GM19467 (cell line): ENCODE results near the gene CCDC178.

ENCODE experiments used
- ATAC-seq: cut with Tn5 transposase; IDR thresholded peaks from one replicate; pipeline ENCODE4 v1.9.1; 2021; ENCODE audit warnings: mild to moderate bottlenecking, moderate library complexity; ENCODE audit not compliant: unreplicated experiment

CCDC178 gene

DNA sequence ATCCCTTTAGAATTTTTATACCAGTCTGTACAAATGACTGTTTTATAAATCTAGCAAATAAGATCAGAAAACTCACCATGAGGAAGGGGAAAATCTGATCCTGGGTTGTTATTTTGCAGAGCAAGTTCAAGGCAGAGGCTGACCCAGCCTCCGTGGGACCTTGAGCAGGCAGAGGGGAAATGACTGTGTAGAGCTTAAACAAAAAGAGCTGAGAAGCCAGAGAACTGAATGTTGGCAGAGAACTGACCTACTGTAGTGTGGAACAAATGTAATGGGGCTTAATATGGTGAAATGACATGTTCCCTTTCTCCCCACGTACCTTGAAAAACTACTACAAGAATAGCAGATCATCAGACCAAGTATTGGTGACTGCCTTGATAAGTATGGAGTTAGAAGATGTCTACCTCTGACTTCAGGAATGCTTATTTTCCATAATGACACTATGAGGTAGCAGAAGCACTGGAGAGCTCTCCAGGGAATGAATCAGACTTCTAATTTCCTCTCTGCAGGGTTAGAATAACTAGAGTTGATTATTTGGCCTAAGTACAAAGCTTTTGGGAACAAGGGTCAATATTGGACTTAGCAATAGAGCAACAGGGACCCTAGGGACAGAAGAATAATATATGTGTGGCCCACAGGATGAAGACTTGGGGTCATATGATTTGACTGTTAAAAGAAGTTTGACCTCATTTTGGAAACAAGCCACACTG lies 304.4 kb downstream of the CCDC178 start:
- ATAC-seq: no peak

DNA sequence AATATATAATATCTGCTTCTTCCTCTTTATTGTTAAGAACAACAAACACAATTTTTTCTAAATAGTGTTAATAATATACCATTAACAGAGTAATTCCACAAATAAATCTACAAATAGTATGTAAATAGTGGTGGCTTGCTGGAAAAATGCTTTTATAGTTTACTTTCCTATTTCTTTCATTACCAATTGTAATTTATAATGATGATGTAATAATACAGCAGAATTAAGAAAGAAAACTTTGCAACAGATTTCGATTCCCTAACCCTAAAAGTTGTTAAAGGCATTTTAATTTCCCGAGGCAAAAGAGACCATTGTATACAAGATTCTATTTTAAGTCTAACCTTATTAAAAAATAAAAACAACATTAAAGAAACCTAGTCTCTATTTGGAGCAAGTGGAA lies 307.9 kb downstream of the CCDC178 start:
- no peak for ATAC-seq

DNA sequence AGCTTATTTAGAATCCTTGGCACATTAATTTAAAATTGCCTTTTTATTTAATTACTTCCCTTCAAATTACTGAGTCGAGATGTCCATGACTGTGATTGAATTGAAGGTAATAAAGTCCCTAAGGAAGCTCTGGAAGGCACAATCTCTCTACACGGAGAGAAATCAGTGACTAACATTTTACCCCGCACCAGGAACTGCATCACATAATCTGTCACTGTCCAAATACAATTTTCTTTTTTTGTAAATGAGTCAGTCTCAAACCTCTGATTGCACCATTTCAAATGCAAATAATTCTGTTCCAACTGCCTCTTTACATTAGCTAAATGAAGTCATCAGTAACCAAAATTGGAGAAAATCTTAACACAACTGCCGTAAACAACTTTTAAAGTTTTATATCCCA lies 311.9 kb downstream of the CCDC178 start:
- ATAC-seq: no peak

DNA sequence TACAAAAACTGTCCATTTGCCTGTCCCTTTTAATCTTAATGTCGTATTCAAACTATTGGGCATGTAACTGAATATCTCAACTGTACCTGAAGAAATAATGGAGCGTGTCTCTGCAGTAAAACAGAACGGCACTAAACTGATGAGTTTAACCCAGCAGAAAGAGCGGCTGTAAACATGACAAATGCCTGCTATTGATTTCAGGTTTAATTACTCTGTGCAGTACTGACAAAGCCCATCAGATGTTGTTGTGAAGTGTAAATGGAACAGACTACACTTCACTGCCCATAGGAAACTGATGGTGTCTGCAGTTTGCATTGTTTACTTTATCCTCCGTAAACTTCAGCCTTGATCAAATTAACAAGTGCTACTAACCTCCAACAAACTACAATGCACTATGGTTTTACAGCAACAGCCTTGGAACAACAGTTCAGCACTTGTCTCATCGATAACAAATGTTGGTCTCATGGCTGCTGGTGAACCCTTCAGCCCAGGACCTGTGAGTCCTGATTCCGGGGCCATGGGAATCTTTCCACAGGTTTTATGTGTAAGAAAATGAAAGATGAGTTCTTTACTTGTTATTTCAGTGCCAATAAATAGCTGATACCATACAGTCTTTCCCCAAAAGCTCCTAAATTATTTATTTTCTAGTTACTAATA lies 316.5 kb downstream of the CCDC178 start:
- ATAC-seq: no peak

DNA sequence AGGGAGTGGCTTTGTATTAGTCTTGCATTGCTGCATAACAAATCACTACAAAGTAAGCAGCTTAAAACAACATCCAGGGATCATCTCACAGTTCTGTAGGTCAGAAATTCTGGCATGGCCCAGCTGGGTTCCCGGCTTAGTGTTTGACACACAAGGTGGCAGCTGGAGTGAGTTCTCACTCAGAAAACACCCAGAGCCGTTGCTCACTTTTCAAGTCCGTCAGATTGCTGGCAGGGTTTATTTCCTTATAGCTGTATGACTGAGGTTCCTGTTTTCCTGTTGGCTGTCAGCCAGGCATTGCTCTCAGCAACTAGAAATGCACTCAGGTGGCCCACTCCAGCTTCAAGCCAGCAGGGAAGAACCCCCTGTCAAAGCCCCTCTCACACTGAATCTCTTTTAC lies 324.1 kb downstream of the CCDC178 start:
- ATAC-seq: no peak

DNA sequence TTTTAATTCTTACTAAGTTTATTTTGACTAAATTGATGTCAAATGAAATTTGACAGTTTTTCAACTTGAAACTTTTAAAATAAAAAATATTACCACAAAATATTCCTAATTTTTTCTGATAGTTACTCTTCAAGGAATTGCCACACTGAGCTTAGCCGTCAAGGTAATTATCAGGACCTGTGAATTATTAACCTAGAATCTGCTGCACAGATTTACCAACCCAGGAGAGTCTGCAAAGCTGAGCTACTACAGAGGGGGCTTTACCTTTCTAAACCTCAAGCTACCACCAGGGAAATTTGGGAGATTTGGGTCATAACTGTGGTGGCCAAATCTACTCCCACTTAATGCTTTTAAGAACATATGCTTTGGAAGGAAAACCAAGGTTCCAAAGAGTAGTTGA lies 324.6 kb downstream of the CCDC178 start:
- ATAC-seq: no peak

DNA sequence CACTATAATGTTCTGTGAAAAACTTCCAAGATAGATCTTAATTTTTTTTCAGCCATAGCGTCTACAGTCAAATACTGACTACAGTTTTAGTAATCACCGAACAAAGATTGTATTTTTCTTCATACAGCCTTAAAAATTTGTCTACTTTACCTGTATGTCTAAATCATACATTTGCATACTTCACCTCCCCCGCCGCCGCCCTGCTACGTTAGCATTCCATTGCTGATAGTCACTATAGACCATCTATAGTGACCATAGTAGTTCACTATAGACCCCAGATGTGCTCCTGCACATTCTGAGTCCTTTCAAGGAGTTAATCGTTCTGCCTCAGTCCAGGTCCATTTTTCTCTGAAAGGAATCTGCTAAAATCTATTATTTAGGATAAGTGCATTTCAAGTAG lies 325.0 kb downstream of the CCDC178 start:
- no peak for ATAC-seq

DNA sequence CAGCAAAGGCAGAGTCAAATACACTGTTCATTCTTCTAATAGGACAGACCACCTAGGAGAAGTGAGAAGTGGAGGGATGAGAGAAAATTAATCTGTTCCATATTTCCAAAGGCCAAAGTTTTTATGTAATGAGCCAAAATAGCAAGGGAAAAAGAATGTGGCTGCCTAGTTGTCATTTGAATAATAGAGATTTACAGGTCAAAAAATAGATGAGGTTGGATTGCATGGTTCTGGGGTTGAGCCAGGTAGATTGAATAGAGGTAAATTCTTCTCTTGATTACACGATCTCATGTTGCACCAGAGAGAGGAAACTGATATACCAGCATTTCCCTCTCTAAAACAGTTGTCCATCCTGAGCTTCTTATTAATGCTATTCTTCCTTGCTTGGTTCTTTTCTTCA lies 325.8 kb downstream of the CCDC178 start:
- ATAC-seq: no peak

DNA sequence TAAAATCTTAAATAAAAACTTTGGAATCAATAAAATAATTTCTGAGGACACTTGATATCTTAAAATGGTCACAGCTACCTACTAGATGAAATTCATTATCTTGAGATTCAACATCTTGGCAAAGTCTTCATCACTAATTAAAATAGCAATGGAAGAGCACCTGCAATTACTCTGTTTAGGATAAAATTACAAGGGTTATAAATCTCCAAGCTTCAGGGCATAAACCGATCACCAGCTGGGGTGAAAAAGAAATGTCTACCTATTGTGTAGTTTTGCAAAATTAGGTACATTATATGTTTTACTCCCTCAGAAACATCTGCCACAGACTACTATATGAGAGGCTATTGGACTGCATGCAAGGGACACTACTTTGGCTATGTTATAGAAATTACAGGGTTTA lies 327.1 kb downstream of the CCDC178 start:
- ATAC-seq: no peak

DNA sequence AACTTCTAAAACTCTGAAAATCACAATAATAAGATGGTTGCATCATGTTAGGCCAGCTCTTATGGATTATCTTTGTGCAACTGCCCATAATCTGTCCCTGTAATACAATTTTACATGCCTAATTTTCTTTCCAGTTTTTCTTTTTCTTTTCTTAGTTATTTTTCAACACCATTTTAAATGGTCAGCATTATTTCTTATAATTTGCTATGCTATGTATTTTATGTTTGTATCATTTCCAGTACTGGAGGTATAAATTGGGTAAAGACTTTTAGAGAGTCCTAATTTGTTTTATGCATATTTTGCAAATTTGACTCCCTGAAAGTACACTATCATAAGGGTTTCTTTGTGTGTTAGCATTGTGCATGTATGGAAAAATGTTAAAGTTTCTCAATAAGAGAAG lies 333.0 kb downstream of the CCDC178 start:
- ATAC-seq: no peak

DNA sequence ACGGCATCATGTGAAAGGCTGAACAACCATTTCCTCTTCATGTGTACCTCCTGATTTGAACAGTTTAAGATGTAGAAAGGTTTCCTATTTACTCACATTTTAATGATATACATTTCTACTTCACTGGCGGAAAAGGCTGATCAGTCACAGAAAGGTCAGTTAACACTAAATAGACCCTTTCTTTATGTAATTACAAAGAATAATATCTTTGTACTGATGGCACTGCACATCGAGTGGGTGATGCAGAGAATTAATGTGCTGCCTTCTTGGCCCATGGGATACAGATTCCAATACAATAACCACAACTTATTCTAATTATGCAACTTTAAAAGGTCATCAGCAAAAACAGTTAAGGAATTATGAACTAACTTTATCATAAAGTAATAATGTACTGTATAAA lies 339.2 kb downstream of the CCDC178 start:
- ATAC-seq: no peak

DNA sequence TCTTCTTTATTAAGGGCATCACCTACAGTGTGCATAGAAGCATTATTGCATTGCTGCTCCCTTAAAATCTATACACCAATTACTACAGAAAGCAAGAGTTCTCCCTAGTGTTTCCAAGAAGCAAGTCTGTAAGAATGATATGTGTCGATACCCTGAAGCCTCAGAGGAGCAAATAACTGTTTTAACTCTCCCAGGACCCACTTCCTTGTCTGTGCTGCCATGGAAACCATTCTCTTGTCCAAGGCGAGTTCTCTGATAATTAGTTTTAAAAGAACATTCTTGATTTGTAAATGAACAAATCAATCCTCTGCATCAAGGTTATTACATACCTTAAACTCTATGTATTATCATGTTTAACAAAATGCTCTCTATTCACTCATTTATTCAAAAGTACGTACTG lies 340.9 kb downstream of the CCDC178 start:
- ATAC-seq: no peak

DNA sequence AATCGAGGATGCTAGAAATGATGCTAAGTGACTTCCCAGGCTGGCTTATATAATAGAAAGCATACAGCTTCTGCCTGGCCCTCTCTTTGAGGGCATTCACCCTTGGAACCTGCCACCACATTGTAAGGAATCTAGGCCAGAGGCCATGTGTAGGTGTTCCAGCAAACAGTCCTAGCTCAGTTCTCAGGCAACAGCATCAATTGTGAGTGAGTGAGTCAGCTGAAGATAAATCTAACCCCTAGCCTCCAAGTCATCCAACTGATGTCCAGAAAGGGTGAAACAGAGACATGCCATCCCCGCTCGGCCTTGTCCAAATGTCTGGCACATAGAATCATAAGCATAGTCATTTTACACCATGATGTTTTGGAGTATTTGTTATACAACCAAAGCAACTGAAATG lies 343.4 kb downstream of the CCDC178 start:
- no peak for ATAC-seq

DNA sequence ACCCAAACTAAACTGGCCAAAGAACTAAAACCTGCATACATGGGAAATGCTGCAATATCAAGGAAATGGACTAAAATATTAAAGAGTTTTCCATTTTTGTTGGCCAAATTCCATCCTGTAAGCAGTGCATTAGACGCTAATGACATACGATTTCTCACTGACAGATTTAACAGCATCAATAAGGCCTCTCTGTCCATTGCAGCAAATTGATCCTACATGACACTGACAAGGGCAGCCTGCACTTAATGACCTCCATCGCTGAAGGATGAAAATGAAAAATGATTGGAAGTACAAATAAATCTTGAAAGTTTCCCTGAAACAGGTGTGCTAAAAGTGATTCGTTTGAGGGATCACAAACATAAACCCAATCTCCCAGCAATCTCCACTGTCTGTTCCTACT lies 350.1 kb downstream of the CCDC178 start:
- ATAC-seq: no peak

DNA sequence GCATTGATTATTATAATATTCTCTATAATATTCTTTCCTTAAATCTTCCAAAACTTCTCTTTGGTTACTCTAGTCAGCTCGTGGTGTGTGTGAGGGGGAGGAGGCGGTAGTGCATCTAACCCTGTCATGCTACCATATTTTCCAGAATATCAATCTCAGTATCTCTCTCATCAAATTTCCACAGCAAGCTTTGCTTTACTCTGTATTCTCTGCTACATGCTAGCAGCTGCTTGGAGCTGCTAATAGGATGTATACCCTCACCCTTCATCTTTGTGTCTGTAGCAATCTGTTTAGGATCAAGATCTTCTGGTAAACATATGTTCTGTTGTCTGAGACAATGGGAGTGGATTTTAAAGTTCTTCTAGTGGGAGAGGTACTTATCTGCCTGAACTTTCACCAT lies 363.9 kb downstream of the CCDC178 start:
- ATAC-seq: no peak

DNA sequence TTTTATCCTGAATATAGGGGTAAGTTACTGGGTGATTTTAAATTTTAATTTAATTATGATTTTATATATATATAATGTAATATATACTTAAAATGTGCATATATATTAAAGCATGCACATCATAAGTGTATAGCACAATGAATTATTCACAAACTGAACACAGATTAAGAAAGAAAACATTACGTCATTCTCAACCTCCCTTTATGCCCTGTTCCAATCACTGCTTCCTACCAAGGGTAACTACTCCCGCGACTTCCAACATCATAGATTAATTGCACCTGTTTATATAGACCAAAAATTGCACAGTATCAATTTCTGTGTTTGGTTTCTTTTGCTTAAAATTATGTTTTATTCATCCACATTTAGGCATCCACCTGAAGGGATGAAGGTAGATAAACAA lies 366.4 kb downstream of the CCDC178 start:
- no peak for ATAC-seq

DNA sequence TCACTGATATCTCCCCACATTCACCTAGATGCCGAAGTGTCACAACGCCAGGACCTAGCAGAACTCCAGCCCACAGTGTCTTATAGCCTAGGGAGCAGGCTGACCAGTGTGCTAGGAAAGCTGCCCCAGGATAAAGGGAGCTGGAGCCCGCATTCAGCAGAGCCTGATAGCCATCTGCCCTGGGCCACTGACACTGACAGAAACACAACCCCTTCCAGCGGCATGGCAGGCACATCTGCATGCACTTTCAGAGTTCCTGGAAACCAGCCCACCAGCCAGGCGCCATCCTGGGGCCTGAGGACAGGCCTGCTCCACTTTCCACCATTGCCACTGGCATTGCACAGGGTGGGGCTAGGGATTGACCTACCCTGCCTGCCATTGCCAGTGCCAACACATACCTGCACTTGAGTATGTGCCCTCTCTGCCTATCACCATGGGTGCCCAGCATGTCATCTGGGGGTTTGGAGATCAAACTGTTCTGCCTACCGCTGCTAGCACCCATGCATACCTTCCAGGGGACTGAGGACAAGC lies 377.6 kb downstream of the CCDC178 start:
- no peak for ATAC-seq

DNA sequence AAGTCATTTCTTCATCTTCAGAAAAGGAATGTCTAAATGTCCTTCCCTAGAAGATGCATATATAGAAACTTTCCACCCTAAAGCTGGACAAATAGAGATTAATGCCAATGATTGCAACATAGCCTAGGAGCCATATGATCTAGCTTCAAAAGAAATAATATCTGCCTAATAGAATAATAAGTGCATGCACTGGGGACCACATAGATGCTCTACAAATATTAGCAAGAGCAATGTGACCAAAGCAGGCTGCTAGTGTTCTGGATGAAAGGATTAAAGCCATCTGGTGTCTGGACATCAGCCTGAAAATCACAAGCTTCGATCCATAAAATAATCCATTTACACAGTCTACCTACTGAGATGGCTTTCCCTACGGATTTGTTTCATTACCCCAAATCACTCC lies 387.6 kb downstream of the CCDC178 start:
- no peak for ATAC-seq

DNA sequence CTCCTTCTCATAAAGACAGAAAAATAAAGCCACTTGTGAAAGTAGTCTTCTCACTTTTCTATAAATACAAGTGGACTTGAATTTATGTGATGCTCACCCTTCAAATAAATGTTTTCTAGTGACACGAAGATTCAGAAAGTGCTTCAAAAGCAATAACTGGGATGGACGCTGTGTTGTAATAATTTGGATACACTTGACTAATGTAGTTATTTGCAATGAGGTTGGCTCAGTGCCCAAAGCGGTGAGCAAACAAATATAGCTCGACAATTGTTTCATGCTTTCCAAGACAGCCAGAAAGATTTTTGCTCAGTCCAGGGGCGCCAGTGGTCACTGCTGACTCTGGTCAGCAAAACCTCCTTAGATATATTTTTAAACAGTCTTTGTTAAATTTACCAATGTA lies 389.1 kb downstream of the CCDC178 start:
- no peak for ATAC-seq

DNA sequence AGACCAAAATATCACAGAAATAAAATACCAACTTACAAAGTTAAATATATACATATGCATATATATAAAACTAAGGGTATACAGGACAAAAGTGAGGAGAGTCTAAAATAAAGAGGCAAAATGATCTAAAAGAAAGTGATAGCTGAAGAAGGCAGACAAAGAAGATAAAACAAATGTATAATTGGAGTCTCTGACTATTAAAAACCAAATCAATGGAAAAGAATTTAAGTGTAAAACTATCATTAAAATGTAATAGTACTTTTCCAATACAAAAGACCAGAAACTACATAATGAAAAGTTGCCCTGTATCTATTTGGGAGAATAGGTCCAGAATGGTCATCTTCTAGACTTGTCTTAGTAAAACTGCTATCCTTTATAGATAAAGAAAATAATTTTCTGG lies 400.3 kb downstream of the CCDC178 start:
- ATAC-seq: no peak

DNA sequence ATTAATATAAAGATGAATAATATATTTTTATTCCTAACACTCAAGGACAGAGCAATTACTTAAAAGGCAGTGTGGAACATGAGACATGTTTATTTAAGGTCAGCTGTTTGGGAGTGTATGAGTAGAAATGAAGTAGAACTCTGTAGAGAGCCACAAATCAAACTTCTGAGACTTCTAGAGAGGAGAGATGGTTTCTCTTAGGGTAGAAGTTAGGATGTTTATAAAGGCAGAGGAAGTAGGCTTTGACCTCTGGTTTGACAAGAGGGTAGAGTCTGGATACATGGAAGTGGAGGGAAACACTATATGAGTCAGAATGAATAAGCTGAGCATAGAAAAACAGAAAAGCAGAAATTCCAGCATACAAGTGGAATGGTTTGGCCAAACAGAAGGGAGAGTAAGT lies 405.6 kb downstream of the CCDC178 start:
- no peak for ATAC-seq

DNA sequence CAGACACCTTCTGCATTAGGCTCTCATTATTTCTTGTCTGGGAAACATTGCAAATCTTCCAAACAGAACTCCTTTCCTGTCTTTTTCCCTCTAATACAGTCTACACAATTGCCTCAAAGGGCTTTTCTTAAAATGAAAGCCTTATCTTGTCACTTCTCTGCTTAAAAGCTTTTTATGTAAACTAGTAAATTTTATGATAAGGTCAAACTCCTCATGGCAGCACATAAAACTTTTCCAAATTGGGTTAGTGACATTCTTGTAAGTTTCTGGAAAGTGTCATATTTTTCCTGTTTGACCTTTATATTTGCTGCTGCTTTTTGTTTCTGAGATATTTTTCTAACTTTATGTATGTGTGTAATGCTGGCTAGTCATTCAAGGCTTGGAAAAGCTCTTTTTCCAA lies 406.3 kb downstream of the CCDC178 start:
- ATAC-seq: no peak

DNA sequence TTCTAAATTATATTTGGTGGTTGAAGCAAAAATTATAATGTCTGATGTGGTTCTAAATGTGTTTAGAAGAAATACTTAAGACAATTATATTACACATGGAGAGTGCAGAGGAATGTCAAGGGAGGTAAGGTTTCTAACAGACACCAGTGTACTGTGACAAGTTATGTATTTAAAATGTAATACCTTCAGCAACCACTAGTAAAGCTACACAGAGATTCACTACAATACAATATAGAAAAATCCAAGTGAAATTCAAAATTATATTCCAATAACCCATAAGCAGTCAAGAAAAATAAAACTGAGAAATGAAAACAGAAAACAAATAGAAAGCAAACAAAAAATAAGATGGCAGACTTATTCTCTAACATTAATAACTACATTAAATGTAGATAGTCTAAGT lies 418.2 kb downstream of the CCDC178 start:
- no peak for ATAC-seq
